Omental fat pad (tissue), 4 donors: ENCODE results near the gene STK16. TPM values are rescaled to one million over a fixed set of nuclear protein-coding genes. Genes with fewer than 3 reads are reported as not detected.

Source experiments
- ATAC-seq: fragments of 150-250 bp; one replicate; pipeline ENCODE4 v1.9.1; 2016; ENCODE audit warnings: mild to moderate bottlenecking, moderate library complexity; ENCODE audit not compliant: low FRiP score
- DNase-seq: peaks from one replicate; pipeline ENCODE4 v3.0.0-alpha.2; 2019; ENCODE audit warnings: low spot score
- CTCF ChIP-seq, 3 donors: fragments of 450-650 bp; IDR thresholded peaks; one replicate each; pipeline ENCODE4 v1.5.1; 2016 to 2017; ENCODE audit warnings: antibody characterized with exemption in 3 of 3, mild to moderate bottlenecking in 3 of 3, moderate library complexity in 2 of 3
- total RNA-seq, 4 donors: library from RNA; depleted of rRNA; stranded (reverse); fragments of >200 nt; gene quantifications; one replicate each; pipeline ENCODE4 v1.1.0, GENCODE V29; 2016

The STK16 gene
- total RNA-seq, 4 donors from 2014 or later: 9.8 to 18.9 (median 12.5) TPM

GRCh38 chr2:219205165-219205538, 40.1 kb upstream of the STK16 start:
- TF ChIP-seq CTCF (IDR thresholded peaks at IDR 0.05): no peak
- DNase-seq (no peak), ATAC-seq (no peak)

- DNase-seq (no peak), ATAC-seq (no peak)
- TF ChIP-seq CTCF (IDR thresholded peaks at IDR 0.05): no peak
Observed at GRCh38 chr2:219205981-219206327, 39.3 kb upstream of the STK16 start.

- no peak for TF ChIP-seq CTCF (IDR thresholded peaks at IDR 0.05)
- DNase-seq: peak; percentile 77
- ATAC-seq: peak; percentile 99
Observed at GRCh38 chr2:219206328-219207133, 38.7 kb upstream of the STK16 start, which contains the start of gene ZFAND2B. ZFAND2B (plus strand) TSS chr2:219206782; CDS start chr2:219206988, 206 bp downstream.

- no peak for ATAC-seq
- no peak for DNase-seq
- no peak for TF ChIP-seq CTCF (IDR thresholded peaks at IDR 0.05)
Observed at GRCh38 chr2:219207134-219207883, 38.0 kb upstream of the STK16 start.

GRCh38 chr2:219207884-219208740, 37.2 kb upstream of the STK16 start:
- no peak for ATAC-seq
- no peak for DNase-seq
- no peak for TF ChIP-seq CTCF (IDR thresholded peaks at IDR 0.05)

- no peak for DNase-seq
- TF ChIP-seq CTCF (IDR thresholded peaks at IDR 0.05): no peak
- ATAC-seq: no peak
Observed at GRCh38 chr2:219209236-219210195, 35.8 kb upstream of the STK16 start.
